ENCODE data around the gene ARHGAP6.

DNA sequence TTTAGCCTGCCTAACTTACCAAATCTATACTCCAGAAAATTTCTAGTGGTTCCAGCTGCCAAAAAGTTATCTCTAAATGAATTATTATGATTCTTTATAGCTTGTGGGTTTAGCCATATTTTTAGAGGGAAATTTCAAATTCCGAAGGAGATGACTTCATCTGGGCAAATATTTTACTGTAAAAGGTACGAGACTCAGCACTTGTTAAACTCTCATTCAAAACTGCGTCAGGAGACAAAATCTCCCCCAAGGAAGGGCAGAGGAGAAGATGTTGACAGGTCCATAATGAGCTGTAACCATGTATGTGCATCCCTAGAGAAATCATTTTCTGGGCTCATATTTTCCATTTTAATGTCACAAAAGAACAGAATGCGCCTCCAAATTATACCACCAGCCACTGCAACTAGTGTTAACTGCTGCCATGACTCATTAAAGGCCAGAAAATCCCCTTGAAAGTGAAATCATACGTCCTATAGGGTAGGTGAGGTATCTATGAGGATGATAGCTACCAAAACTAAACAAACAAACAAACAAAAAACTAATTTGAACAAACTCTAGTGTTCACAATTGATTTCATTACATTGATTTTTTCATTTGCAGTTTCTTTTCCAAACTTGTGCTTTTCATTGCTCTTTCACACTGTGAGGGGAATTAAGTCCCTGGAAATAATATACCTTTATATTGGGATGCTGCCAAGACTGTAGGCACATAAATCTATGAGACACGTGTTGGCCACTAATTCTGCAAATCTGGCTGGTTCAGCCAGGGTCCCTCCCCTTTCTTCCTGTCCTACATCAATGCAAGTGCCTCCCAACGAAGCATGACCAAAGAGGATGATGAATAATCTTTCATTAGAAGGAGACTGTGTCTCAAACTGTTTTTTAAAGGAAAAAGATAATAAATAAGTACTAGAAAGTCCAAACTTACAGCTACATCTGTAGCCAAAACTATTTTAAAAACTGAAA lies 85.8 kb downstream of the ARHGAP6 start:
- TF ChIP-seq CTCF (conservative IDR thresholded peaks at IDR 0.05) (no peak), ZFX (IDR thresholded peaks at IDR 0.05) (no peak)

Data from C4-2B (cell line).